Neuronal stem cell (in vitro differentiated cells): ENCODE results near the gene SPR.

Source experiments
- DNase-seq: peaks from one replicate; pipeline ENCODE4 v3.0.0-alpha.2; 2013; ENCODE audit warnings: low spot score
- H2AFZ ChIP-seq: one replicate; pipeline ENCODE4 v1.6.1; 2013; ENCODE audit warnings: mild to moderate bottlenecking, low read length, inconsistent platforms
- H2AK5ac ChIP-seq: 2 replicates; pipeline ENCODE4 v1.6.1; 2013; ENCODE audit warnings: low read depth, mild to moderate bottlenecking, inconsistent platforms, low read length, moderate library complexity, mixed read lengths
- H2BK120ac ChIP-seq: 2 replicates; pipeline ENCODE4 v1.6.1; 2013; ENCODE audit warnings: low read depth, mild to moderate bottlenecking, inconsistent platforms, low read length, moderate library complexity, mixed read lengths
- H2BK12ac ChIP-seq: one replicate; pipeline ENCODE4 v1.6.1; 2013; ENCODE audit warnings: low read length, inconsistent platforms
- H2BK15ac ChIP-seq: 2 replicates; pipeline ENCODE4 v1.6.1; 2013; ENCODE audit warnings: mild to moderate bottlenecking, low read length, inconsistent platforms, mixed read lengths
- H2BK5ac ChIP-seq: one replicate; pipeline ENCODE4 v1.6.1; 2013; ENCODE audit warnings: inconsistent platforms, mild to moderate bottlenecking, low read length, moderate library complexity
- H3K14ac ChIP-seq: one replicate; pipeline ENCODE4 v1.6.1; 2013; ENCODE audit warnings: low read length, inconsistent platforms
- H3K18ac ChIP-seq: 2 replicates; pipeline ENCODE4 v1.6.1; 2013; ENCODE audit warnings: low read length, inconsistent platforms
- H3K23ac ChIP-seq: 2 replicates; pipeline ENCODE4 v1.6.1; 2013; ENCODE audit warnings: low read depth, mild to moderate bottlenecking, mixed read lengths, low read length, inconsistent platforms; ENCODE audit not compliant: poor library complexity
- H3K27ac ChIP-seq: replicated peaks from 3 replicates; pipeline ENCODE4 v1.5.1; 2013; ENCODE audit warnings: low read length, inconsistent platforms
- H3K27me3 ChIP-seq, 3 experiments: 2 replicates each; pipeline ENCODE4 v1.6.1; 2013; ENCODE audit warnings: low read length in 3 of 3, mild to moderate bottlenecking in 2 of 3, inconsistent platforms in 1 of 3, low read depth in 1 of 3, mixed read lengths in 1 of 3, moderate library complexity in 1 of 3; ENCODE audit not compliant: control insufficient read depth in 3 of 3, insufficient read depth in 3 of 3
- H3K36me3 ChIP-seq, 2 donors: replicated peaks in 1 of 2; 2 replicates each; pipeline ENCODE4 v1.6.1; 2013; ENCODE audit warnings: low read length in 2 of 2; ENCODE audit not compliant: control insufficient read depth in 2 of 2, insufficient read depth in 2 of 2
- H3K4ac ChIP-seq: 2 replicates; pipeline ENCODE4 v1.6.1; 2013; ENCODE audit warnings: inconsistent platforms, mild to moderate bottlenecking, low read length, moderate library complexity
- H3K4me1 ChIP-seq, 2 donors: 1 replicate in 1 of 2; 2 replicates in 1 of 2; pipeline ENCODE4 v1.6.1; 2013; ENCODE audit warnings: low read length in 2 of 2, low read depth in 1 of 2; ENCODE audit not compliant: control insufficient read depth in 2 of 2, insufficient read depth in 1 of 2
- H3K4me2 ChIP-seq: one replicate; pipeline ENCODE4 v1.6.1; 2013; ENCODE audit warnings: mild to moderate bottlenecking, low read length, inconsistent platforms; ENCODE audit not compliant: insufficient read depth, poor library complexity, severe bottlenecking
- H3K4me3 ChIP-seq, 2 donors: 2 replicates each; pipeline ENCODE4 v1.5.1; 2013; ENCODE audit warnings: low read length in 2 of 2, mild to moderate bottlenecking in 2 of 2, inconsistent platforms in 1 of 2, moderate library complexity in 1 of 2
- H3K79me1 ChIP-seq: one replicate; pipeline ENCODE4 v1.6.1; 2013; ENCODE audit warnings: low read depth, mild to moderate bottlenecking, inconsistent platforms, low read length, moderate library complexity
- H3K9ac ChIP-seq: one replicate; pipeline ENCODE4 v1.6.1; 2013; ENCODE audit warnings: mild to moderate bottlenecking, low read depth, low read length, inconsistent platforms; ENCODE audit not compliant: poor library complexity
- H3K9me3 ChIP-seq, 2 donors: replicated peaks in 1 of 2; 2 replicates each; pipeline versions ENCODE3 to v1.6.1; 2013; ENCODE audit warnings: low read length in 2 of 2, mild to moderate bottlenecking in 2 of 2, inconsistent platforms in 1 of 2, low read depth in 1 of 2, mixed read lengths in 1 of 2, moderate library complexity in 1 of 2; ENCODE audit not compliant: control insufficient read depth in 2 of 2, insufficient read depth in 1 of 2
- H4K8ac ChIP-seq: one replicate; pipeline ENCODE4 v1.6.1; 2013; ENCODE audit warnings: low read depth, mild to moderate bottlenecking, inconsistent platforms, low read length, moderate library complexity
- H4K91ac ChIP-seq: one replicate; pipeline ENCODE4 v1.6.1; 2013; ENCODE audit warnings: low read length, low read depth, mild to moderate bottlenecking, inconsistent platforms; ENCODE audit not compliant: poor library complexity
- WGBS, 2 donors: extraction: QIAGEN DNeasy Blood & Tissue Kit; methylation state at CpG; one replicate each; pipeline ENCODE4 v1.1.7; 2013; ENCODE audit warnings: missing lambda C conversion rate in 2 of 2, mixed read lengths in 1 of 2; ENCODE audit not compliant: insufficient read length in 2 of 2, insufficient replicate concordance in 1 of 2; ENCODE audit errors: extremely low coverage in 2 of 2; 5-methylcytosine and 5-hydroxymethylcytosine counted together

Gene SPR

GRCh38 chr2:72925328-72925943, 38.2 kb downstream of the SPR start:
- no peak overlapping the region for H3K4ac ChIP-seq
- peaks cover 0 to 2% of the 10 kb centered on the region in 2 donors for H3K36me3 ChIP-seq
- peaks cover 7% of the 10 kb centered on the region in 2 donors for H3K9me3 ChIP-seq
- peaks cover 26 to 100% (median 84%) of the 10 kb centered on the region in 3 experiments for H3K27me3 ChIP-seq
- no peak overlapping the region for H2BK15ac ChIP-seq
- peak overlapping the region; percentile 41 for H2AFZ ChIP-seq
- peak overlapping the region; percentile 23 for H3K18ac ChIP-seq
- H4K91ac ChIP-seq = no peak overlapping the region
- H2AK5ac ChIP-seq = peak overlapping the region; percentile 5
- peaks cover 7% of the 10 kb centered on the region for H3K79me1 ChIP-seq
- DNase-seq = no peak
- H3K14ac ChIP-seq = no peak overlapping the region
- H3K4me1 ChIP-seq = peaks cover 5 to 17% of the 10 kb centered on the region in 2 donors
- no peak overlapping the region for H3K9ac ChIP-seq
- no peak overlapping the region for H2BK5ac ChIP-seq
- no peak overlapping the region for H2BK12ac ChIP-seq
- WGBS, 2 donors = no CpG with 5 or more reads among the region's 26 CpGs
- H2BK120ac ChIP-seq = no peak overlapping the region
- no peak overlapping the region for H3K23ac ChIP-seq
- H3K4me3 ChIP-seq = no peak overlapping the region
- H3K27ac ChIP-seq = no peak overlapping the region
- no peak overlapping the region for H4K8ac ChIP-seq
- H3K4me2 ChIP-seq = peak overlapping the region; percentile 34

GRCh38 chr2:72926368-72926767, 39.2 kb downstream of the SPR start:
- peaks cover 7% of the 10 kb centered on the region for H3K79me1 ChIP-seq
- WGBS, 2 donors = no CpG with 5 or more reads among the region's 4 CpGs
- peaks cover 5 to 13% of the 10 kb centered on the region in 2 donors for H3K4me1 ChIP-seq
- no peak overlapping the region for H3K14ac ChIP-seq
- peaks cover 22 to 100% (median 75%) of the 10 kb centered on the region in 3 experiments for H3K27me3 ChIP-seq
- H3K23ac ChIP-seq = no peak overlapping the region
- no peak for DNase-seq
- peaks cover 7% of the 10 kb centered on the region in 2 donors for H3K9me3 ChIP-seq
- H3K4me3 ChIP-seq = no peak overlapping the region
- H2BK12ac ChIP-seq = no peak overlapping the region
- H3K36me3 ChIP-seq = peaks cover 0 to 2% of the 10 kb centered on the region in 2 donors
- no peak overlapping the region for H3K9ac ChIP-seq
- no peak overlapping the region for H3K4me2 ChIP-seq
- H2BK5ac ChIP-seq = no peak overlapping the region
- H2BK120ac ChIP-seq = no peak overlapping the region
- H2AK5ac ChIP-seq = no peak overlapping the region
- H4K8ac ChIP-seq = no peak overlapping the region
- H4K91ac ChIP-seq = no peak overlapping the region
- no peak overlapping the region for H2BK15ac ChIP-seq
- H2AFZ ChIP-seq = no peak overlapping the region
- no peak overlapping the region for H3K27ac ChIP-seq
- no peak overlapping the region for H3K18ac ChIP-seq
- no peak overlapping the region for H3K4ac ChIP-seq

GRCh38 chr2:72926811-72927465, 39.7 kb downstream of the SPR start:
- H2BK120ac ChIP-seq = no peak overlapping the region
- H3K4me2 ChIP-seq = no peak overlapping the region
- H2BK15ac ChIP-seq = no peak overlapping the region
- H3K4me1 ChIP-seq = peaks cover 5 to 13% of the 10 kb centered on the region in 2 donors
- no peak overlapping the region for H2AK5ac ChIP-seq
- no peak overlapping the region for H2AFZ ChIP-seq
- H3K4me3 ChIP-seq = no peak overlapping the region
- H4K8ac ChIP-seq = no peak overlapping the region
- no peak overlapping the region for H3K27ac ChIP-seq
- no peak overlapping the region for H4K91ac ChIP-seq
- H3K18ac ChIP-seq = no peak overlapping the region
- H2BK5ac ChIP-seq = no peak overlapping the region
- H2BK12ac ChIP-seq = no peak overlapping the region
- H3K36me3 ChIP-seq = peaks cover 0 to under 1% of the 10 kb centered on the region in 2 donors
- no CpG with 5 or more reads among the region's 6 CpGs for WGBS, 2 donors
- no peak overlapping the region for H3K4ac ChIP-seq
- no peak overlapping the region for H3K14ac ChIP-seq
- H3K9me3 ChIP-seq = peaks cover 7% of the 10 kb centered on the region in 2 donors
- peaks cover 7% of the 10 kb centered on the region for H3K79me1 ChIP-seq
- no peak overlapping the region for H3K9ac ChIP-seq
- no peak for DNase-seq
- H3K27me3 ChIP-seq = peaks cover 20 to 100% (median 69%) of the 10 kb centered on the region in 3 experiments
- no peak overlapping the region for H3K23ac ChIP-seq
